Pancreas (tissue), 10 donors: ENCODE measurements around the gene PDE4B. TPM values are rescaled to one million over a fixed set of nuclear protein-coding genes. Genes with fewer than 3 reads are reported as not detected.

ENCODE experiments used
- ATAC-seq, 4 donors: fragments of 200-7000 bp; cut with Tn5 transposase; one replicate each; pipeline versions ENCODE4 v1.8.0 to v1.9.1; 2020; ENCODE audit warnings: mild to moderate bottlenecking in 4 of 4, moderate library complexity in 4 of 4
- DNase-seq, 6 donors: peaks; one replicate each; pipeline ENCODE4 v3.0.0-alpha.2; 2020
- FAIRE-seq: peaks from 2 replicates; lab custom pipeline; 2012; peaks lifted over from hg19 to GRCh38; lab: Jason Lieb, UNC
- H3K27ac ChIP-seq, 4 donors: fragments of 200-600 bp; sonication (generic); 1 replicate in 3 of 4; 2 replicates in 1 of 4; pipeline versions ENCODE4 v1.5.0 to v1.8.0; 2020
- H3K27me3 ChIP-seq, 4 donors: fragments of 200-600 bp; one replicate each; pipeline ENCODE4 v1.8.0; 2021
- H3K36me3 ChIP-seq, 3 donors: fragments of 200-600 bp; sonication (generic) in 1 of 3; one replicate each; pipeline versions ENCODE4 v1.5.0 to v1.8.0; 2020 to 2021
- H3K4me1 ChIP-seq, 3 donors: fragments of 200-600 bp; one replicate each; pipeline ENCODE4 v1.8.0; 2021
- H3K4me3 ChIP-seq, 4 donors: fragments of 200-600 bp; sonication (generic) in 2 of 4; one replicate each; pipeline versions ENCODE4 v1.5.0 to v1.8.0; 2020 to 2021
- H3K9me3 ChIP-seq, 4 donors: fragments of 200-600 bp; one replicate each; pipeline ENCODE4 v1.8.0; 2021
- CTCF ChIP-seq, 4 donors: fragments of 200-600 bp; sonication (generic) in 3 of 4; IDR thresholded peaks; one replicate each; pipeline versions ENCODE4 v1.5.0 to v1.8.0; 2021; ENCODE audit warnings: antibody characterized with exemption in 4 of 4
- WGBS, 2 donors: extraction: QIAGEN DNeasy Blood & Tissue Kit; methylation state at CpG; one replicate each; pipeline ENCODE4 v1.1.7; 2013; 5-methylcytosine and 5-hydroxymethylcytosine counted together
- intact Hi-C, 3 donors: fragments of 100-400 bp; cut with DNase I; formaldehyde crosslinking; loops; one replicate each; pipeline versions ENCODE4 v1.11.1 to v1.14.2; 2022
- polyA plus RNA-seq, 2 donors: library from polyadenylated mRNA; stranded (reverse); fragments of 200-250 nt; gene quantifications; one replicate each; pipeline ENCODE4 v1.2.3, GENCODE V29; 2013
- total RNA-seq, 6 donors: library from RNA; stranded (reverse); fragmentation: NEBNext Ultra II Directional in 4 of 6; extraction: Animal tissue kit (Norgen Biotek cat#: 25700) in 4 of 6; gene quantifications; one replicate each; pipeline versions ENCODE4 v1.2.1 to v1.2.4, GENCODE V29; 2021 to 2023
- donor health status: healthy with polysubstance abuse.
- donor health status: DM: no; HTN: no; CAD: no; lungs with moderate emphysema.
- donor health status: DM: no; HTN: no; CAD: no.
- donor health status: control.
- donor health status: control.
- donor health status: Bipolar disorder and iron deficiency.
- donor health status: DM: yes; HTN: yes; CAD: no.
- donor health status: DM: no; HTN: no; CAD: no.
- donor health status: DM: no; HTN: no; CAD: no.
- donor health status: DM: yes; HTN: yes; CAD: no.

Gene PDE4B
- total and polyA plus RNA-seq, 8 donors = 0.23 to 3.7 (median 0.92) TPM

GRCh38 chr1:65921446-65921845 lies 128.8 kb downstream of the PDE4B start:
- Histone ChIP-seq H3K27me3 (no peaks in the 10 kb centered on the region), H3K36me3 (no peaks in the 10 kb centered on the region), H3K4me1 (no peaks in the 10 kb centered on the region), H3K9me3 (no peaks in the 10 kb centered on the region), H3K4me3 (no peak overlapping the region), H3K27ac (no peak overlapping the region)
- DNase-seq (no peak), ATAC-seq (no peak), FAIRE-seq (no peak)
- 44 to 50% methylated on average over 4 of the region's 4 CpGs for WGBS, 2 donors
- no peak for TF ChIP-seq CTCF (IDR thresholded peaks at IDR 0.05)
- intact Hi-C loops = no loop called here

DNA sequence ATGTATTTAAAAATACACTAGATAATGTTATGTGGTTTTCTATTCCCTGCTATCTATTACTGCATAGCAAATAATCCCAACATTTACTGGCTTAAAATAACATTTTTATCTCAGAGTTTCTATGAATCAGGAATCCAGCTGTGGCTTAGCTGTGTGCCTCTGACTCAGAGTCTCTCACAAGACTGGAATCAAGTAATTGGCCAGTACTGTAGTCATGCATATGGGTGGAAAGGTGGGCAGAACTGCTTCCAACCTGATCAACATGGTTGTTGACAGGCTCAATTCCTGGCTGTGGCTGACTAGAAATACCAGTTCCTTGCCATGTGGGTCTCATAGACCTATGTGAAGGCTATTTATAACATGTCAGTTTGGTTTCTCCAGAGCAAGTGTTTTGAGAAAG lies 131.8 kb downstream of the PDE4B start:
- Histone ChIP-seq H3K36me3 (no peaks in the 10 kb centered on the region), H3K9me3 (no peaks in the 10 kb centered on the region), H3K27ac (no peak overlapping the region), H3K4me3 (no peak overlapping the region), H3K4me1 (no peaks in the 10 kb centered on the region), H3K27me3 (no peaks in the 10 kb centered on the region)
- no peak for FAIRE-seq
- intact Hi-C loops = no loop called here
- ATAC-seq = peak in 1 of 4 donors; percentile 24
- no peak for DNase-seq
- TF ChIP-seq CTCF (IDR thresholded peaks at IDR 0.05) = no peak

GRCh38 chr1:65938506-65938905 lies 145.8 kb downstream of the PDE4B start:
- ATAC-seq (no peak), DNase-seq (no peak), FAIRE-seq (no peak)
- Histone ChIP-seq H3K36me3 (no peaks in the 10 kb centered on the region), H3K27ac (no peak overlapping the region), H3K4me1 (no peaks in the 10 kb centered on the region), H3K4me3 (no peak overlapping the region), H3K9me3 (no peaks in the 10 kb centered on the region), H3K27me3 (peaks cover 0 to 4% (median 0%) of the 10 kb centered on the region in 4 donors)
- intact Hi-C loops = no loop called here
- no peak for TF ChIP-seq CTCF (IDR thresholded peaks at IDR 0.05)

GRCh38 chr1:65939191-65939590 lies 146.5 kb downstream of the PDE4B start:
- no peak overlapping the region for H3K27ac ChIP-seq
- no peaks in the 10 kb centered on the region for H3K9me3 ChIP-seq
- H3K27me3 ChIP-seq = peaks cover 0 to 4% (median 0%) of the 10 kb centered on the region in 4 donors
- H3K36me3 ChIP-seq = no peaks in the 10 kb centered on the region
- no peak for TF ChIP-seq CTCF (IDR thresholded peaks at IDR 0.05)
- H3K4me3 ChIP-seq = no peak overlapping the region
- FAIRE-seq (no peak), ATAC-seq (no peak), DNase-seq (no peak)
- intact Hi-C loops = no loop called here
- H3K4me1 ChIP-seq = no peaks in the 10 kb centered on the region

DNA sequence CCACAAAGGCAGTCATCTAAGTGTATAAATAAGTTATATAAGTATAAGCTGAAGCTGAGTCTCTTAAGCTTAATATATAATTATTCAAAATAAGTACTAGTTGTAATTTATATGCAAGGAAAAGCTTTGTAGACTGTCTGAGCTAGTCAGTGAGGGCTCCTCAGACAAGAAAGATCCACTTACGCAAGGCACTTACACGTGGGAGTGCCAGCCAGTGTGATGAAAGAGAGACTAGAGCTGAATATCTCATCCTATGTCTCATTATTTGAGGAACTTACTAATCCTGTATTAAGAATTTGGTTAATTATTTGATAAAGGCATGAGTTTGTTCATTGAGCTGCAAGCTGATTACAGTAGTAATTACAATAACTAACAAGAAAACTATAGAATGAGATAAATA lies 146.9 kb downstream of the PDE4B start:
- peaks cover 0 to 4% (median 0%) of the 10 kb centered on the region in 4 donors for H3K27me3 ChIP-seq
- no peaks in the 10 kb centered on the region for H3K9me3 ChIP-seq
- FAIRE-seq = no peak
- peak in 1 of 4 donors; percentile 57 for ATAC-seq
- no peaks in the 10 kb centered on the region for H3K4me1 ChIP-seq
- 49 to 51% methylated on average over 2 of the region's 2 CpGs for WGBS, 2 donors
- intact Hi-C loops = loop anchor here in 1 of 3 donors (10.0 kb wide), 1 partner anchor 305 kb away; no protein-coding TSS in a partner anchor
- no peak for TF ChIP-seq CTCF (IDR thresholded peaks at IDR 0.05)
- H3K4me3 ChIP-seq = no peak overlapping the region
- no peaks in the 10 kb centered on the region for H3K36me3 ChIP-seq
- no peak overlapping the region for H3K27ac ChIP-seq
- no peak for DNase-seq
